K562 (cell line): ENCODE measurements around the gene WWOX. TPM values are rescaled to one million over a fixed set of nuclear protein-coding genes. Genes with fewer than 3 reads are reported as not detected.

Source experiments
- ATAC-seq: fragments of 200-7000 bp; cut with Tn5 transposase; 3 replicates; pipeline ENCODE4 v1.9.1; 2020; ENCODE audit warnings: moderate library complexity
- BruUV-seq: library from RNA; stranded (reverse); fragments of 400-500 nt; replicated peaks from 2 replicates; lab custom pipeline; 2021; lab: Mats Ljungman, UMichigan
- CTCF ChIA-PET: fragments of 300-600 bp; formaldehyde crosslinking; extraction: SDS; loops from one replicate; lab custom pipeline; 2021; ENCODE audit warnings: low intra/inter-chr PET ratio; lab: Yijun Ruan, JAX
- POLR2A ChIA-PET: fragments of 300-600, 350-650 bp; sonication (Branson Sonifier 250); formaldehyde crosslinking; extraction: SDS; loops from one replicate; lab custom pipeline; 2021; ENCODE audit warnings: antibody characterized with exemption, inconsistent platforms; lab: Yijun Ruan, JAX
- DNase-seq, 4 experiments: peaks; one replicate each; pipeline versions ENCODE4 v3.0.0 to v3.0.0-alpha.2; 2011 to 2018; ENCODE audit warnings: low spot score in 3 of 4, mixed read lengths in 3 of 4; ENCODE audit errors: extremely low read depth in 1 of 4
- FAIRE-seq: peaks from 2 replicates; lab custom pipeline; 2011; peaks lifted over from hg19 to GRCh38; lab: Jason Lieb, UNC
- H2AFZ ChIP-seq: 2 replicates; pipeline ENCODE4 v1.6.0; 2011; ENCODE audit warnings: low read depth, low read length, control low read depth, inconsistent platforms
- H3K27ac ChIP-seq: fragments of 200-600 bp; 3 replicates; pipeline ENCODE4 v1.8.0; 2011; ENCODE audit warnings: low read depth, mild to moderate bottlenecking, control low read depth, inconsistent platforms, low read length, moderate library complexity, mixed read lengths; ENCODE audit errors: extremely low read depth
- H3K27me3 ChIP-seq, 2 experiments: fragments of 300-600 bp in 1 of 2; 2 replicates in 1 of 2; 3 replicates in 1 of 2; pipeline versions ENCODE4 v1.6.0 to v1.8.0; 2011; ENCODE audit warnings: inconsistent platforms in 2 of 2, low read length in 2 of 2, mild to moderate bottlenecking in 1 of 2, mixed read lengths in 1 of 2, moderate library complexity in 1 of 2; ENCODE audit not compliant: control insufficient read depth in 2 of 2, insufficient read depth in 2 of 2
- H3K36me3 ChIP-seq: fragments of 300-600 bp; 3 replicates; pipeline ENCODE4 v1.8.0; 2011; ENCODE audit warnings: mild to moderate bottlenecking, low read length, inconsistent platforms; ENCODE audit not compliant: control insufficient read depth, insufficient read depth
- H3K4me1 ChIP-seq, 2 experiments: fragments of 200-600 bp in 1 of 2; replicated peaks in 1 of 2; 2 replicates in 1 of 2; 3 replicates in 1 of 2; pipeline versions ENCODE4 v1.5.1 to v1.8.0; 2011; ENCODE audit warnings: inconsistent platforms in 2 of 2, low read length in 2 of 2, mild to moderate bottlenecking in 1 of 2, mixed read lengths in 1 of 2, moderate library complexity in 1 of 2; ENCODE audit not compliant: control insufficient read depth in 2 of 2, insufficient read depth in 2 of 2
- H3K4me2 ChIP-seq: 2 replicates; pipeline ENCODE4 v1.6.1; 2011; ENCODE audit warnings: low read length, control low read depth, inconsistent platforms, mixed read lengths; ENCODE audit not compliant: insufficient read depth
- H3K4me3 ChIP-seq: fragments of 200-600 bp; sonication (generic), shearing (Covaris generic); 2 replicates; pipeline ENCODE4 v1.5.1; 2016; ENCODE audit warnings: control low read depth, inconsistent platforms
- H3K79me2 ChIP-seq: fragments of 200-600 bp; 3 replicates; pipeline ENCODE4 v1.8.0; 2011; ENCODE audit warnings: low read length, inconsistent platforms; ENCODE audit not compliant: control insufficient read depth, insufficient read depth
- H3K9ac ChIP-seq, 2 experiments: 2 replicates each; pipeline versions ENCODE4 v1.6.0 to v1.6.1; 2011; ENCODE audit warnings: low read depth in 2 of 2, low read length in 2 of 2, control low read depth in 1 of 2, inconsistent platforms in 1 of 2, mild to moderate bottlenecking in 1 of 2, mixed read lengths in 1 of 2; ENCODE audit not compliant: insufficient read depth in 1 of 2
- H3K9me1 ChIP-seq: one replicate; pipeline ENCODE4 v1.6.0; 2011; ENCODE audit warnings: inconsistent platforms, mild to moderate bottlenecking, low read length, moderate library complexity; ENCODE audit not compliant: control insufficient read depth, insufficient read depth
- H3K9me3 ChIP-seq: replicated peaks from 2 replicates; pipeline ENCODE4 v1.5.1; 2011; ENCODE audit warnings: low read depth, low read length, inconsistent platforms; ENCODE audit not compliant: control insufficient read depth, insufficient read depth
- H4K20me1 ChIP-seq: replicated peaks from 2 replicates; pipeline ENCODE4 v1.6.1; 2011; ENCODE audit warnings: low read length, inconsistent platforms, mixed read lengths; ENCODE audit not compliant: control insufficient read depth, insufficient read depth
- CHD2 ChIP-seq: IDR thresholded peaks from 2 replicates; pipeline ENCODE4 v1.6.1; 2011; ENCODE audit warnings: low read depth, low read length
- FOXP1 ChIP-seq: sonication (generic); formaldehyde crosslinking; IDR thresholded peaks from 2 replicates; pipeline ENCODE4 v1.8.0; 2022; ENCODE audit warnings: mild to moderate bottlenecking, missing genetic modification reagents
- JUNB ChIP-seq: fragments of 450-650 bp; formaldehyde crosslinking; conservative IDR thresholded peaks from 2 replicates; pipeline ENCODE4 v1.4.0; 2020; ENCODE audit warnings: mild to moderate bottlenecking
- KLF10 ChIP-seq: fragments of 250-450 bp; sonication (Bioruptor Pico); IDR thresholded peaks from 2 replicates; pipeline ENCODE4 v1.6.1; 2021; ENCODE audit warnings: matching md5 sums
- YY1 ChIP-seq, 3 experiments: IDR thresholded peaks; 2 replicates each; pipeline ENCODE4 v1.6.1; 2011; ENCODE audit warnings: low read length in 2 of 3, mild to moderate bottlenecking in 2 of 3, moderate library complexity in 2 of 3, borderline replicate concordance in 1 of 3, control low read depth in 1 of 3, low read depth in 1 of 3; ENCODE audit not compliant: insufficient read depth in 3 of 3, insufficient replicate concordance in 2 of 3, control insufficient read depth in 1 of 3, insufficient read length in 1 of 3; ENCODE audit errors: extremely low read depth in 1 of 3
- WGBS: fragments of 100-300 bp; shearing (Covaris generic); methylation state at CpG from one replicate; pipeline ENCODE4 v1.1.6; 2016; ENCODE audit warnings: low coverage, mixed read lengths; ENCODE audit not compliant: insufficient coverage; ENCODE audit errors: missing lambda C conversion rate; 5-methylcytosine and 5-hydroxymethylcytosine counted together
- in situ Hi-C: fragments of 300-500 bp; cut with MboI; formaldehyde crosslinking; loops from 4 replicates; pipeline ENCODE4 v1.15.0; 2018; ENCODE audit warnings: inconsistent platforms, mixed read lengths
- intact Hi-C: fragments of 100-400 bp; cut with micrococcal nuclease; formaldehyde crosslinking; loops from 2 replicates; pipeline ENCODE4 v1.14.2; 2022
- polyA plus RNA-seq, 8 experiments: library from polyadenylated mRNA; depleted of rRNA in 4 of 8; stranded (reverse) in 5 of 8; unstranded in 3 of 8; fragments of >200 nt; fragmentation: Nextera tagmentation in 2 of 8; fragmentation: Illumina TruSeq in 1 of 8; extraction: Ambion mirVana in 2 of 8; extraction: Trizol in 1 of 8; gene quantifications; 2 replicates each; pipeline versions ENCODE4 v1.2.1 to v1.2.3, GENCODE V29; 2011 to 2014; ENCODE audit warnings: inconsistent platforms in 1 of 8, missing spikeins in 1 of 8
- total RNA-seq, 7 experiments: library from RNA; depleted of rRNA in 6 of 7; stranded (reverse); fragments of >200 nt in 6 of 7; fragmentation: Illumina TruSeq in 2 of 7; extraction: Trizol in 2 of 7; gene quantifications; 2 replicates each; pipeline versions ENCODE4 v1.2.1 to v1.2.3, GENCODE V29; 2011 to 2021; ENCODE audit warnings: low replicate concordance in 1 of 7
- TF ChIP-seq, protein P1 (sequence below): fragments of 450-650 bp; IDR thresholded peaks from 2 replicates; pipeline ENCODE4 v1.6.1; 2018; ENCODE audit not compliant: partially characterized antibody
- TF ChIP-seq, protein P2 (sequence below), 3 experiments: IDR thresholded peaks in 2 of 3; conservative IDR thresholded peaks in 1 of 3; 2 replicates each; pipeline ENCODE4 v1.5.1; 2011 to 2012; ENCODE audit warnings: low read length in 3 of 3, mild to moderate bottlenecking in 3 of 3, control low read depth in 2 of 3, improper control_type of control experiment in 1 of 3, inconsistent platforms in 1 of 3, low read depth in 1 of 3, mixed read lengths in 1 of 3, moderate library complexity in 1 of 3; ENCODE audit not compliant: insufficient read depth in 2 of 3
- TF ChIP-seq, protein P3 (sequence below): sonication (generic); IDR thresholded peaks from 2 replicates; pipeline ENCODE4 v1.6.1; 2016

WWOX gene
- total and polyA plus RNA-seq, 9 of the 15 experiments (the other 6 are each of a cell fraction or from before 2014, with no cell fraction given), result 1.6 to 22.7 (median 8.1) TPM

DNA sequence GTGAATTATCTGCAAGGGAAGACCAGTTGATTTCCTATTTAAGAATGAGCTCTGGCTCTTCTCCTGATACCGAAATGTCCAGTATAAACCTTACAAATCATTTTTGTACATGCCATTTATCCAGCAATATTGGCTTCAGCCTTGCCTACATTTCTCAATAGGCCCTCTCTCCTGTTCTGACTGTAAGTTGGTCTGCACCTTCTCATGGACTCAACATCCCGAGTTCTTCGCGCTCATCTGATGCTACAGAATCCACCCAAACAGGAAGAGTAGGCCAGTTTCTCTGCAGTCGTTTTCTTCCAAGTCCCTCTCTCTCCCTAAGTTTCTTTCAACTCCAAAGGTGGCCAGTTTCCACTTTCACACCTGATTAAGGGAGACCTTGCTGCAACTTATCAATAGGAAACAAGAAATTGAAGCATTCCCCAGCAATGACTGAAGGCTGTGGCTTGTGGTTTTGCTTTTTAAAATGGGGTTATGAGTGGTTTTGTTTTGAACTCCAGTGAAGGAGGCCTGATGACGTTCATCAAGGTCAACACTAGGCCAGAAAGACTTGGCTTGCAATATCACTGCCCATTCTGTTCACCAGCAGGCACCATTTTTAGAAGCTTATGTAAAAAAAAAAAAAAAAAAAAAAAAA lies 1118.0 kb downstream of the WWOX start (continued):
- TF ChIP-seq, protein P1, sequence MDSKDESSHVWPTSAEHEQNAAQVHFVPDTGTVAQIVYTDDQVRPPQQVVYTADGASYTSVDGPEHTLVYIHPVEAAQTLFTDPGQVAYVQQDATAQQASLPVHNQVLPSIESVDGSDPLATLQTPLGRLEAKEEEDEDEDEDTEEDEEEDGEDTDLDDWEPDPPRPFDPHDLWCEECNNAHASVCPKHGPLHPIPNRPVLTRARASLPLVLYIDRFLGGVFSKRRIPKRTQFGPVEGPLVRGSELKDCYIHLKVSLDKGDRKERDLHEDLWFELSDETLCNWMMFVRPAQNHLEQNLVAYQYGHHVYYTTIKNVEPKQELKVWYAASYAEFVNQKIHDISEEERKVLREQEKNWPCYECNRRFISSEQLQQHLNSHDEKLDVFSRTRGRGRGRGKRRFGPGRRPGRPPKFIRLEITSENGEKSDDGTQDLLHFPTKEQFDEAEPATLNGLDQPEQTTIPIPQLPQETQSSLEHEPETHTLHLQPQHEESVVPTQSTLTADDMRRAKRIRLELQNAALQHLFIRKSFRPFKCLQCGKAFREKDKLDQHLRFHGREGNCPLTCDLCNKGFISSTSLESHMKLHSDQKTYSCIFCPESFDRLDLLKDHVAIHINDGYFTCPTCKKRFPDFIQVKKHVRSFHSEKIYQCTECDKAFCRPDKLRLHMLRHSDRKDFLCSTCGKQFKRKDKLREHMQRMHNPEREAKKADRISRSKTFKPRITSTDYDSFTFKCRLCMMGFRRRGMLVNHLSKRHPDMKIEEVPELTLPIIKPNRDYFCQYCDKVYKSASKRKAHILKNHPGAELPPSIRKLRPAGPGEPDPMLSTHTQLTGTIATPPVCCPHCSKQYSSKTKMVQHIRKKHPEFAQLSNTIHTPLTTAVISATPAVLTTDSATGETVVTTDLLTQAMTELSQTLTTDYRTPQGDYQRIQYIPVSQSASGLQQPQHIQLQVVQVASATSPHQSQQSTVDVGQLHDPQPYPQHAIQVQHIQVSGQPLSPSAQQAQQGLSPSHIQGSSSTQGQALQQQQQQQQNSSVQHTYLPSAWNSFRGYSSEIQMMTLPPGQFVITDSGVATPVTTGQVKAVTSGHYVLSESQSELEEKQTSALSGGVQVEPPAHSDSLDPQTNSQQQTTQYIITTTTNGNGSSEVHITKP, result no peak
- no peak for TF ChIP-seq CHD2
- no peak for TF ChIP-seq JUNB

DNA sequence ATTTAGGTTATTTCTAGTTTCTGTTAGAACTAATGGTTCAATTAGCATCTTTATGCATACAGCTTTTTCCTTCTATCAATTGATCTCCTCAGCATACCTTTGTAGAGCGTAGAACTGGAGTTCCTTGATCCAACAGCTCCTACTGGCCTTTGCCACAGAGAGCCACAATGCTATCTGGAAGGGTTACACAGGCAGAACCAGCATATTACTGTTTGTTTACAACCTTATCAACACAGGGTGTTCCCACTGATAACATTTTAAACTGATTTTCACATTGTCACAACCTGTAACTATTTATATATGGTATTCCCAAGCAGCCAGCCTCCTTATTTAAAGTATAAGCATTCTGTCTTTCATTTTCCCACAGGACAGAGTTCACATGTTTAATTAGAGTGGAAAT lies 1118.9 kb downstream of the WWOX start:
- H3K9ac ChIP-seq, result no peak overlapping the region
- no peak overlapping the region for H2AFZ ChIP-seq
- no peak overlapping the region for H3K27ac ChIP-seq
- BruUV-seq, result no TSS peak
- ChIA-PET CTCF (no interaction called here), POLR2A (interaction anchor here (1.0 to 1.4 kb wide), 2 partner anchors 17 to 23 kb away, joined by 3 read pairs; no protein-coding TSS in a partner anchor)
- no peak overlapping the region for H3K4me2 ChIP-seq
- no peak for FAIRE-seq
- H4K20me1 ChIP-seq, result no peaks in the 10 kb centered on the region
- no peak overlapping the region for H3K4me3 ChIP-seq
- no peaks in the 10 kb centered on the region for H3K9me3 ChIP-seq
- H3K4me1 ChIP-seq, result no peaks in the 10 kb centered on the region
- intact Hi-C loops, result no loop called here
- no peaks in the 10 kb centered on the region for H3K9me1 ChIP-seq
- WGBS, result 10% methylated on average over 1 of the region's 1 CpG
- no peaks in the 10 kb centered on the region for H3K27me3 ChIP-seq
- TF ChIP-seq YY1 (IDR thresholded peaks at IDR 0.05; ENCODE audit: borderline replicate concordance in 1 of 3, control insufficient read depth in 1 of 3, extremely low read depth in 1 of 3, insufficient read depth in 3 of 3, insufficient read length in 1 of 3, insufficient replicate concordance in 2 of 3, low read depth in 1 of 3, low read length in 2 of 3) (no peak), FOXP1 (CRISPR knock-in tag) (no peak), KLF10 (no peak)
- TF ChIP-seq, protein P2, sequence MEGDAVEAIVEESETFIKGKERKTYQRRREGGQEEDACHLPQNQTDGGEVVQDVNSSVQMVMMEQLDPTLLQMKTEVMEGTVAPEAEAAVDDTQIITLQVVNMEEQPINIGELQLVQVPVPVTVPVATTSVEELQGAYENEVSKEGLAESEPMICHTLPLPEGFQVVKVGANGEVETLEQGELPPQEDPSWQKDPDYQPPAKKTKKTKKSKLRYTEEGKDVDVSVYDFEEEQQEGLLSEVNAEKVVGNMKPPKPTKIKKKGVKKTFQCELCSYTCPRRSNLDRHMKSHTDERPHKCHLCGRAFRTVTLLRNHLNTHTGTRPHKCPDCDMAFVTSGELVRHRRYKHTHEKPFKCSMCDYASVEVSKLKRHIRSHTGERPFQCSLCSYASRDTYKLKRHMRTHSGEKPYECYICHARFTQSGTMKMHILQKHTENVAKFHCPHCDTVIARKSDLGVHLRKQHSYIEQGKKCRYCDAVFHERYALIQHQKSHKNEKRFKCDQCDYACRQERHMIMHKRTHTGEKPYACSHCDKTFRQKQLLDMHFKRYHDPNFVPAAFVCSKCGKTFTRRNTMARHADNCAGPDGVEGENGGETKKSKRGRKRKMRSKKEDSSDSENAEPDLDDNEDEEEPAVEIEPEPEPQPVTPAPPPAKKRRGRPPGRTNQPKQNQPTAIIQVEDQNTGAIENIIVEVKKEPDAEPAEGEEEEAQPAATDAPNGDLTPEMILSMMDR (IDR thresholded peaks at IDR 0.05 in 2 of 3, conservative IDR thresholded peaks at IDR 0.05 in 1 of 3; ENCODE audit: insufficient read depth in 2 of 3, low read depth in 1 of 3, low read length in 3 of 3), result no peak
- TF ChIP-seq, protein P3, sequence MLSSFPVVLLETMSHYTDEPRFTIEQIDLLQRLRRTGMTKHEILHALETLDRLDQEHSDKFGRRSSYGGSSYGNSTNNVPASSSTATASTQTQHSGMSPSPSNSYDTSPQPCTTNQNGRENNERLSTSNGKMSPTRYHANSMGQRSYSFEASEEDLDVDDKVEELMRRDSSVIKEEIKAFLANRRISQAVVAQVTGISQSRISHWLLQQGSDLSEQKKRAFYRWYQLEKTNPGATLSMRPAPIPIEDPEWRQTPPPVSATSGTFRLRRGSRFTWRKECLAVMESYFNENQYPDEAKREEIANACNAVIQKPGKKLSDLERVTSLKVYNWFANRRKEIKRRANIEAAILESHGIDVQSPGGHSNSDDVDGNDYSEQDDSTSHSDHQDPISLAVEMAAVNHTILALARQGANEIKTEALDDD, result no peak
- DNase-seq, result no peak
- H3K36me3 ChIP-seq, result no peaks in the 10 kb centered on the region
- ATAC-seq, result no peak
- H3K79me2 ChIP-seq, result no peaks in the 10 kb centered on the region
- in situ Hi-C loops, result no loop called here
